T-helper 22 cell (primary cell): ENCODE data around the gene SNAP29.
A peak's percentile ranks its signal among the peaks of the same experiment; 100 is the strongest.
"Not testable (repeated sequence)": the region's sequence is repeated elsewhere in the genome, so short reads cannot be mapped to it uniquely, and the experiment has no call there.

Experiments used
- DNase-seq: peaks from one replicate; pipeline ENCODE4 v3.0.0-alpha.2; 2020; ENCODE audit warnings: low read depth

SNAP29 gene

GRCh38 chr22:20858615-20859416 is at the start of gene SNAP29, which contains the start of gene PI4KA:
TSS of gene SNAP29 (plus strand) at chr22:20859007. CDS start at chr22:20859111, 104 bp downstream.
TSS of gene PI4KA (minus strand) at chr22:20858811. CDS start at chr22:20858725, 86 bp downstream.
- DNase-seq = peak; percentile 98

GRCh38 chr22:20809538-20810185 is 49.1 kb upstream of the SNAP29 start:
- no peak for DNase-seq

- no peak for DNase-seq
Observed at GRCh38 chr22:20810645-20811044, 48.2 kb upstream of the SNAP29 start.

- no peak for DNase-seq
Observed at GRCh38 chr22:20811171-20811570, 47.6 kb upstream of the SNAP29 start.

- DNase-seq = no peak
Observed at GRCh38 chr22:20811971-20812660, 46.7 kb upstream of the SNAP29 start.

GRCh38 chr22:20813056-20813455 is 45.8 kb upstream of the SNAP29 start:
- no peak for DNase-seq

- no peak for DNase-seq
Observed at GRCh38 chr22:20814221-20814808, 44.5 kb upstream of the SNAP29 start.

- no peak for DNase-seq
Observed at GRCh38 chr22:20815477-20816050, 43.2 kb upstream of the SNAP29 start.

GRCh38 chr22:20816559-20816958 is 42.2 kb upstream of the SNAP29 start:
- no peak for DNase-seq

- no peak for DNase-seq
Observed at GRCh38 chr22:20818471-20818870, 40.3 kb upstream of the SNAP29 start.

- no peak for DNase-seq
Observed at GRCh38 chr22:20819471-20819870, 39.3 kb upstream of the SNAP29 start.

GRCh38 chr22:20821717-20822239 is 37.0 kb upstream of the SNAP29 start:
- DNase-seq = not testable (repeated sequence)

GRCh38 chr22:20822240-20822639 is 36.6 kb upstream of the SNAP29 start:
- DNase-seq = no peak

GRCh38 chr22:20823264-20823663 is 35.5 kb upstream of the SNAP29 start:
- DNase-seq = no peak

- not testable (repeated sequence) for DNase-seq
Observed at GRCh38 chr22:20825216-20825615, 33.6 kb upstream of the SNAP29 start.

- DNase-seq = no peak
Observed at GRCh38 chr22:20825624-20826023, 33.2 kb upstream of the SNAP29 start.

- not testable (repeated sequence) for DNase-seq
Observed at GRCh38 chr22:20826373-20827152, 32.2 kb upstream of the SNAP29 start.

- no peak for DNase-seq
Observed at GRCh38 chr22:20829491-20830134, 29.2 kb upstream of the SNAP29 start.

- no peak for DNase-seq
Observed at GRCh38 chr22:20833225-20833665, 25.6 kb upstream of the SNAP29 start.

- no peak for DNase-seq
Observed at GRCh38 chr22:20834206-20834605, 24.6 kb upstream of the SNAP29 start.
